KG1 (cell line): Measurements from ENCODE around the gene DHRSX.
"Not testable (repeated sequence)": the region's sequence is repeated elsewhere in the genome, so short reads cannot be mapped to it uniquely, and the experiment has no call there.

Experiments
- DNase-seq: peaks from one replicate; lab custom pipeline; 2025; lab: John Stamatoyannopoulos, UW

DHRSX gene

GRCh38 chrX:2424317-2424716 is 76.5 kb downstream of the DHRSX start:
- no peak for DNase-seq

- no peak for DNase-seq
Measured at GRCh38 chrX:2423899-2424298, 76.9 kb downstream of the DHRSX start.

- DNase-seq: no peak
Measured at GRCh38 chrX:2423282-2423681, 77.5 kb downstream of the DHRSX start.

- DNase-seq: not testable (repeated sequence)
Measured at GRCh38 chrX:2419418-2419817, 81.4 kb downstream of the DHRSX start.

- no peak for DNase-seq
Measured at GRCh38 chrX:2418000-2418399, 82.8 kb downstream of the DHRSX start.

GRCh38 chrX:2416851-2417604 is 83.7 kb downstream of the DHRSX start:
- DNase-seq: no peak

- no peak for DNase-seq
Measured at GRCh38 chrX:2414384-2414783, 86.4 kb downstream of the DHRSX start.

GRCh38 chrX:2413969-2414368 is 86.8 kb downstream of the DHRSX start:
- DNase-seq: no peak

- DNase-seq: no peak
Measured at GRCh38 chrX:2412131-2412530, 88.6 kb downstream of the DHRSX start.

GRCh38 chrX:2410279-2411020 is 90.3 kb downstream of the DHRSX start:
- DNase-seq: no peak

GRCh38 chrX:2409796-2410195 is 91.0 kb downstream of the DHRSX start:
- no peak for DNase-seq

- no peak for DNase-seq
Measured at GRCh38 chrX:2408856-2409255, 91.9 kb downstream of the DHRSX start.

GRCh38 chrX:2406891-2407518 is 93.8 kb downstream of the DHRSX start:
- DNase-seq: no peak

GRCh38 chrX:2404776-2405175 is 96.0 kb downstream of the DHRSX start:
- no peak for DNase-seq

GRCh38 chrX:2402361-2402690 is 98.5 kb downstream of the DHRSX start:
- DNase-seq: no peak

GRCh38 chrX:2401590-2402360 is 99.0 kb downstream of the DHRSX start:
- DNase-seq: no peak

- DNase-seq: no peak
Measured at GRCh38 chrX:2401201-2401589, 99.6 kb downstream of the DHRSX start.

GRCh38 chrX:2398064-2398656 is 102.6 kb downstream of the DHRSX start:
- no peak for DNase-seq

GRCh38 chrX:2397229-2398063 is 103.3 kb downstream of the DHRSX start:
- DNase-seq: no peak

- no peak for DNase-seq
Measured at GRCh38 chrX:2395261-2395992, 105.3 kb downstream of the DHRSX start.
